HG03139 (cell line): ENCODE data around the gene MBNL1.
"Not testable (repeated sequence)": the region's sequence is repeated elsewhere in the genome, so short reads cannot be mapped to it uniquely, and the experiment has no call there.

ENCODE experiments used
- ATAC-seq: cut with Tn5 transposase; IDR thresholded peaks from one replicate; pipeline ENCODE4 v1.9.1; 2021; ENCODE audit not compliant: unreplicated experiment

The MBNL1 gene

GRCh38 chr3:152395764-152396163, 127.0 kb downstream of the MBNL1 start:
- ATAC-seq: no peak

GRCh38 chr3:152396867-152397266, 128.1 kb downstream of the MBNL1 start:
- no peak for ATAC-seq

- ATAC-seq: not testable (repeated sequence)
Observed at GRCh38 chr3:152397348-152397747, 128.6 kb downstream of the MBNL1 start.

- ATAC-seq: no peak
Observed at GRCh38 chr3:152398495-152398894, 129.8 kb downstream of the MBNL1 start.

GRCh38 chr3:152399374-152399773, 130.6 kb downstream of the MBNL1 start:
- ATAC-seq: no peak

GRCh38 chr3:152400887-152401286, 132.2 kb downstream of the MBNL1 start:
- ATAC-seq: no peak

- ATAC-seq: no peak
Observed at GRCh38 chr3:152402695-152403451, 134.1 kb downstream of the MBNL1 start.

GRCh38 chr3:152403632-152404066, 134.9 kb downstream of the MBNL1 start:
- no peak for ATAC-seq

- ATAC-seq: no peak
Observed at GRCh38 chr3:152404976-152405375, 136.2 kb downstream of the MBNL1 start.

- no peak for ATAC-seq
Observed at GRCh38 chr3:152405915-152406802, 137.4 kb downstream of the MBNL1 start.

- ATAC-seq: no peak
Observed at GRCh38 chr3:152413240-152413639, 144.5 kb downstream of the MBNL1 start.

- no peak for ATAC-seq
Observed at GRCh38 chr3:152416808-152417580, 148.3 kb downstream of the MBNL1 start.

GRCh38 chr3:152419748-152420147, 151.0 kb downstream of the MBNL1 start:
- no peak for ATAC-seq

- ATAC-seq: no peak
Observed at GRCh38 chr3:152421162-152421561, 152.4 kb downstream of the MBNL1 start.

GRCh38 chr3:152426393-152426792, 157.7 kb downstream of the MBNL1 start:
- ATAC-seq: no peak

GRCh38 chr3:152428577-152428976, 159.8 kb downstream of the MBNL1 start:
- no peak for ATAC-seq

GRCh38 chr3:152430223-152431002, 161.7 kb downstream of the MBNL1 start:
- no peak for ATAC-seq

GRCh38 chr3:152434142-152434541, 165.4 kb downstream of the MBNL1 start:
- ATAC-seq: no peak

- ATAC-seq: not testable (repeated sequence)
Observed at GRCh38 chr3:152435210-152435609, 166.5 kb downstream of the MBNL1 start.
